Measurements from ENCODE around the gene MIS18A.
"Not testable (repeated sequence)": the region's sequence is repeated elsewhere in the genome, so short reads cannot be mapped to it uniquely, and the experiment has no call there.

MIS18A gene, protein sequence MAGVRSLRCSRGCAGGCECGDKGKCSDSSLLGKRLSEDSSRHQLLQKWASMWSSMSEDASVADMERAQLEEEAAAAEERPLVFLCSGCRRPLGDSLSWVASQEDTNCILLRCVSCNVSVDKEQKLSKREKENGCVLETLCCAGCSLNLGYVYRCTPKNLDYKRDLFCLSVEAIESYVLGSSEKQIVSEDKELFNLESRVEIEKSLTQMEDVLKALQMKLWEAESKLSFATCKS

DNA sequence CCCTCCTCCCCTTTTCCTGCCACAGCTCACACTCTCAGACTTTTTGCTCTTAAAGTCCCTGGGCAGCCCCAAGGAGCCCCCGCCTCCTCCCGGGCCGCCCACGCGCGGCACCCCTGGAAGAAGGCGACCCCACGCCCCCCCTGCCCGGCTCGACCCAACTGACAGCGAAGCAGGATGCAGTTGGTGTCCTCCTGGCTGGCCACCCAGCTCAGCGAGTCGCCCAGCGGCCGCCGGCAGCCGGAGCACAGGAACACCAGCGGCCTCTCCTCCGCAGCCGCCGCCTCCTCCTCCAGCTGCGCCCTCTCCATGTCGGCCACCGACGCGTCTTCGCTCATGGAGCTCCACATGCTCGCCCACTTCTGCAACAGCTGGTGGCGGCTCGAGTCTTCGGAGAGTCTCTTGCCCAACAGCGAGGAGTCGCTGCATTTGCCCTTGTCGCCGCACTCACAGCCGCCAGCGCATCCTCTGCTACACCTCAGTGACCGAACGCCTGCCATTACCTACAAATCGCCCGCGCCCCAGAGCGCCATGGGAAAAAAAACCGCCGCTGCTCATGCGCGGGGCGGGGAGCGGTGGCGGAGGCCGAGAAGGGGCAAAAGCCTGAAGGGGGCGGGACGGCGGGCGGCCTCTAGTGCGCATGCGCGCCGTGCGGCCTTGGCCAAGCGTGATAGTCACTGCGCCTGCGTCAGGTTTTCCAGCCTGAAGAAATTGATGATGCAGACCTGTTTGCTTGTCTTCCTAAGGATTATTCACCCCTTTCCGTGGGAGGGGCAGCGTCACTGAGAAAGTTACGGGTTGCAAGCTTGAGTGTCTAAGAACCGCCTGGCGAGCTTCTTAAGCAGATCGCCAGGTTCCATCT is at the start of gene MIS18A:
Gene MIS18A (minus strand): TSS at position 532 of the 859 bp plus-strand sequence. CDS start 35 bp downstream, at position 497.
- DNase-seq (ENCODE audit: low read depth) = peak; percentile 96

DNA sequence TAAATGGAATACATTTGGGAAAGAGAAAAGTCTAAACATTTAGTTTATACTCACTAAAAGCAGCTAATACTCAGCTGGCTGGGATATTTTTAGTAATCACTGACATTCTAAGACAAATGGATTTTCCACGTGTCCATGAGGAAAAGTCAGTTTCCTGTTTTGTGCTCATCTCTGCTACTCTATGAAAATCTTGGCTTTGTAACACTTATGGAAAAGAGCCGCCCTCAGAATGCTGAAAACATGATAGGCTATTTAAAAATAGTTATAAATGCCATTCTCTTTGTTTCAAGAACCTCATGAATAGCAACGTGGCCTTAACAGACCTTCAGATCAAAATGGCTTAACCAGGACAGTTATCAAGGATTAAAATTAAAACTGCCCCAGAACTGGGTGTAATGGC is 49.7 kb upstream of the MIS18A start:
- DNase-seq (ENCODE audit: low read depth) = no peak

DNA sequence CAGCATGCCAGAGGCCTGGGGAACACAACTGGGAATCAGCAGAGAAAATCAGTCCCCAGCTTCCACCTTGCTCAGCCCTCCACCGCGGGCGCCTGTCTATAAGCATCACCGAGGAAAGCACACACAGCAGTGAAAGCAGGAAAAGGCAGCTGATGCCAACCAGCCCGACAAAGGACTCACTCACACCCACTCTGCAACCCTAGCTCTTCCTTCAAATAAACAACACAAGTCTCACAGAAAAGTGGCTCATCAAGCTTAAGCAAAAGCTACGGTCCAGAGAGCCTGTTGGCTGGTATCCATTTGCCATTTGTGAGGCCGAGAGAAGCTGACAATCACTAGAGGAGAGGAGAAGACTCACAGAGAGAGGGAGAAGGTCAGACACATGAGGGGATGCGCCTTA is 46.9 kb upstream of the MIS18A start:
- no peak for DNase-seq (ENCODE audit: low read depth)

DNA sequence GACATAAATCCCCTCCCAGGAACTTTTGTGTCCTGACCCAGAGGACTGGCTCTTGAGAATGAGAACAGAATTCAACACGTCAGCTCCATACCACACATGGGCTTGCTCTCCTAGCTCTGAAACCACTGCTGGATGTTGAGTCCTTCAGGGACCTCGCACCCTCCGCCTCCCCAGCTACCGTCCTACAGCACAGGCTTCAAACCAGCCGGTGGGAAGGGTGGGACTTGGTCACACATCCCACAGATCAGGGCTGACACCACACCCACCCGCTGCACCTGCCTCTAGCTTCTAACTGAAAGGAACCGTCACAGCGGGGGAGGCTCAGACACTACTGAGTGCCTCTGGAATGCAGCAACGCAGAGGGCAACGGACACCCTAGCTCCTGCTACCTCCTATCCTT is 43.8 kb upstream of the MIS18A start:
- DNase-seq (ENCODE audit: low read depth) = no peak

DNA sequence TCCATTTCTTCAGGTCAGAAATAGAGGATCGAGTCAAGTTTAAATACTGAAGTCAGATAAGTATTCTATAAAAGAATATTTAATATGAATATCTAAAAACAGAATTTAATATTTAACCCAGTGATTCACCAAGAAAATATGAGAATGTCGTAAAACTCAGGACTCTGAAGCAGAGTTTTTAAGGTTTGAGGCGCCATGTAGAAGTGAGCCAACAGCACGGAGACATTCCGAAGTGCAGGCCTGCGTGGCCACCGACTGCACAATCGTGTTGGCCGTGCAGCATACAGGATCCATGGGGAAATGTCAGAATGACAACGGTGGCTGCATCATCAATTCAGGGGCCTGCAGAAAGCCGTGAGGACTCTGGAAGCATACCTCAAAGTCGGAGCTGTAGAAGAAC is 43.3 kb upstream of the MIS18A start:
- no peak for DNase-seq (ENCODE audit: low read depth)

DNA sequence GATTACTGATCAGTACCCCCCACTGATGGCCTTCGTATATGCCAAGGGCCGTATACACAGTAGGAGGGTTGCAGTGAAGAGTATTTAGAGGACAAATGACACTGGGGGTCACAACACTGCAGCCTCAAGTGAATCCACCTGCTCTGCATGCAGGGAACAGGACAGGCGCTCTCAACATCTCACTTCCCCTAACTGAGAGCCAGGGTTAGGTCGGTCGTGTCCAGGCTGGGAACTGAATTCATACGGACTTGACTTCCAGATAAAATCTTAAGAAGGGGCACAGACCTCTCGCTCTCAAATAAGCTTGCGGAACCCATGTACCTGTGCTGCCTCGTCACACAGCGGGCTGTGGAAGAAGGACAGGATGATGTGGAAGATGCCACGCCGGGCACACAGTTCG is 42.6 kb upstream of the MIS18A start:
- no peak for DNase-seq (ENCODE audit: low read depth)

DNA sequence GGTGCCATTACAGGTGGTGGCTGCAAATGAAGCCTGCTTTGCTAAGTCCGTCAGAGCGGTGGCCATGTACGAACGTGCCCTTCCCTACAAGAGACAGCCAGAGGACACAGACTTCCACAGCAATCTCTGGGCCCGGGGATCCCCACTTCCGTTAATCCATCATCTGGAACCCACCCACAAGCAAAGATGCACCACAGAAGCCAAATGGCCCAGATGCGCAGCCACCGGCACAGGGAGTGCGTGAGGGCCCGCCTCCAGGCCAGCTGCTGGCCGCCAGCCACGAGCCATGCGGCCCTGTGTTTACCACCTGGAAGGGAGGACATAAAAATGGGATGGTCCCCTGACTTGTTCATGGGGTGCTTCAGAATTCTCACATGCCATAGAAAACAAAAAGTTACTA is 41.9 kb upstream of the MIS18A start:
- DNase-seq (ENCODE audit: low read depth) = no peak

DNA sequence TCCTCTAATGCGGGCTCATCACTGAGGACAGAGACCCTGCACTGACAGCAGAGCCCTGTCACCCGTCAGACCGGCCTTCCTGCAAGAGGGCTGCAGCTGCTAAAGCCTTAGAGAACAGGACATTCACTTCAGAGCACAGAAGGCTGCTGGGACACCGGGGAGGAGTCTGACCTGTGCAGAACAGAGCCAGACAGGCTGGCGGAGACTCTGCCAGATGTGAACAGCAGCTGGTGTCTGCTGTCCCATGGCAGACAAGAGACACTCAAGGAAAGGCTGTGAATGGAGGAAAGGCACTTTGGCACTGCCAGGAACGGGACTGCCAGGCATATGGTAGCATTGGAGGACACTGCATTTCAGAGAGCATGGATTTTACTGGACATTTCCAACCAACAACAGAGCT is 41.2 kb upstream of the MIS18A start:
- no peak for DNase-seq (ENCODE audit: low read depth)

DNA sequence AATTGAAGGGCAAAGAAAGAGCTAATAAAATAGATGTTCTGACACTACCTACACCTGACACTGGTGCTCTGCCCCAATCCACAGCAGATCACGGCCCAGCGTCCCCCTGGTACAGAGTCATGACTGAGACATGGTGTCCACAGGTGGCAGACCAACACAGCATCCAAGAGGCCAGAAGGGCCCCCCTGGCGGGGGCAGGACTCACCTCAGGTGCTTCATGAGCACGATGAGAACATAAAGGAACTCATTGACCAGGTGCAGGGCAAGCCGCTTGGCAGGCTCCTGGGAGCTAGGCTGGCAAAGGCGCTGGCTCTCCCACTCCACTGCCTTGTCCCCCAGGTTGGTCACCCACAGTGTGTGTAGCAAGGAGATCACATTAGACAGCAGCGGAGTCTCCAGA is 40.2 kb upstream of the MIS18A start:
- no peak for DNase-seq (ENCODE audit: low read depth)

DNA sequence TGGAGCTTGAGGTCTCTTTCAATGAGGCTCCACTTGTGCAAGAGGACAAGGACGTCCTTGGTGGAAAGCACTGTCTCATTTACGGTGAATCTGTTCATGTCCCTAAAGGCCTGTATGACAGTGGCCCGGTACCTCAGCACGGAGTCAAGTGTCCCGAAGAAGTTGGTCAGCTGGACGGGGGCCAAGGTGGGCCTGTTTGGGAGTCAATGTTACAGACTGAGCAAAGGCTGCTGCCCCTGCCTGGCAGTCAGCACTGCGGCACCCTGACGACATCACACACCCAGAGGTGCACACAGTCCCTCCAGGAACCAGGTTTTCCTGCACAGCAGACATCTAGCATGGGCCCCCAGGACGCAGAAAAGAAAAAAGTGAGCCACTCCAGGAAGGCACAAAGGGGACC is 38.9 kb upstream of the MIS18A start:
- DNase-seq (ENCODE audit: low read depth) = no peak

DNA sequence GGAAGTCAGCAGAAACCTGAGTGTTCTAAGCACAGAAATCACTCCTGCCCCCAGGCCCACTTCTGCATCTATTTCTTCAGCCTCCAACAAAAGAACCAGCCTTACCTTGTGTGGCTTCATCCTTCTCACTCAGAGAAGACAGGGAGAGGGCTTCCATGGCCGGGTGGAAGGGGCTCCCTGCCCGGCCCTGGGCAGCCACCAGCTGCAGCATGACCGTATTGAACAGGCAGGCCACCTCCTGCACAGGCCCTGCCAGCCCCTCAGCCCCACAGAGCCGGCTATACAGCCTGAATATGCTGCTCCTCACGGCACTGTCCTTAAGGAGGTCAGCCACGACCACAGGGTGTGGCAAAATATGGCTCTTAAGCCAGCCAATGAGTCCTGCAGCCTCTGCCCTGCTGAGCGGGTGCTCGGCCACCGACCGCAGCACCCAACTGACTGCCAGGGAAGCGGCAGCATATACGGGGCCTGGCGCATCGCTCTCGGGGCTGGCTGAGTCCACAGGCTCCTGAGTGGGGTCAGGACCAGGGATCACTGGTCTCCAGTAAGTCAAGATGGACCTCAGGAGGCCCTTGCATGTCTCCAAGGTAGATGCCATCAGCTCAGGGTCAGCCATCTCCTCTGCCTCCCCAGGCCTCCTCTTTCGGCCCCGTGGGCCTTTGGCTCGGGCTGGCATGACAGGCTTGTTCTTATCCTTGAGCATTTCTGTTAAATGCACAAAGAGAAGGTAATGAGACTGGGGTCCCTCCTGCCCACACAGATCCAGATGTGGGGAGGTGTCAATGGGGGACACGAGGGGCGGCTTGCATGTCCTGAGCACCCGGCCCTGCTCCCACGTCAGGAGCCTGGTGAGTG is 37.7 kb upstream of the MIS18A start:
- DNase-seq (ENCODE audit: low read depth) = no peak

DNA sequence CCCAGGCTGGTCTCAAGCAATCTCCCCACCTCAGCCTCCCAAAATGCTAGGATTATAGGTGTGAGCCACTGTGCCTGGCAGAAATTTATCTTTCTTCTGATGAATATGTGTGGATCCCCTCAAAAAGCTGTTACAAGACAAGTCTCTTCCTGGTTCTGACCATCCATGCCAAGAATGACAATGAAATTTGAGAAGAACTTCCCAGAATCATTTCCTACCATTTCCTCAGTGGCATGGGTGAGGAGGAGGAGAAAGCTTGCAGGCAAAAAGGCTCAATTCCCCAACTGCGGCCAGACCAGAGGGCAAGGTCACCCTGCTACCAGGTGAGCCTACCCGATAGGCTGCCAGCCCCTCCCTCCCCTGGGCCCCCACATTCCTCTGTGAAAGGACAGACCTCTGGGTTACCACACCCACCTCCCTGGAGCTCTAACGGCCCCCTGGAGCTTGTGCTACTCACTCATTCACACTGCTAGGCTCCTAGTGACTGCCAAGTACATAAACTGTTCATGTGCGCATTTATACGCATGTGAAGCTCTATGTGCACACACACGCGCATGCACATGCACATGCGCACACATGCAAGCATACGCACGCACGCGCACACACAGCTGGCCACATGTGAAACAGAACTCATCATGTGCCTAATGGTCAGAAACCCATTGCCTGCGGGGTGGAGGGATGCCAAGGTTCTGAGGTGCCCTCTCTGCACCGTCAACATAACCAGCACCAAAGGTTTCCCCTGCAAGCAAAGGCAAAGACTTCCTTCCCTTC is 36.8 kb upstream of the MIS18A start:
- DNase-seq (ENCODE audit: low read depth) = no peak

DNA sequence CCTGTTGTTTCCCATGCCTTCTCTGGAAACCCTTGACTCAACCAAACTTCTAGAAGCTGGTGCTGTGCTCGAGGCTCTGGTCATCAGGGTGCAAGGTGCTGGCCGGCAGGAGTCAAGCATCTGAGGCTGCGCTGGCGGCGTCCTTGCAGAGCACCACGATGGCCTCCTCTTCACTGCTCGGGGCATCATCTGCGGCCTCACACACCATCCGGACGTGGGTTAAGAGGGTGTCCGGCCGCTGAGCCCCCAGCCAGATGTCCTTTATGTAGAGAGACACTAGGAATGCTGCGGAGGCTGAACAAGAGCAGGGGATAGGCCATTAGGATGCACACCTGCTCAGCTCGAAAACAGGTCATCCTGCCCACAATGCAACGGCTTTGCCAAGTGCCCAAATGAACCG is 36.0 kb upstream of the MIS18A start:
- no peak for DNase-seq (ENCODE audit: low read depth)

DNA sequence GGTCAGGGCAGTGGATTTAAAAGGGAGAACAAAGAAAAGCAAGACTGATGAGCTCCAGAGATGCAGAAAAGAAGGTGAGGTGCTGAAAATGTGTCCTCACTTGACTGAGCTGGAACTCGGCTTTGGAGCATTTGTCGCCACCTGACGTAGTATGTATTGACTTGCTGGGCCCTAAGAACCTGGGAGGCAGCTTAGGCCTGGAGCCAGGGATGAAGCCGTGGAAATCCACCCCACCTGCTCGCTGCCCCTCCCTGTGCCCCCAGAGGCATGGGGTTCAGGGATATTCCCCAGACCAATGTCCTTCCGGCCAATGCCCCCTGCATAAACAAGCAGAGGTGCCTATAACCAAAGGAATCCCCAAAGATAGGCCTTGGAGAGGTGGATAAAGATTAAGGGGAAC is 34.1 kb upstream of the MIS18A start:
- DNase-seq (ENCODE audit: low read depth) = no peak

DNA sequence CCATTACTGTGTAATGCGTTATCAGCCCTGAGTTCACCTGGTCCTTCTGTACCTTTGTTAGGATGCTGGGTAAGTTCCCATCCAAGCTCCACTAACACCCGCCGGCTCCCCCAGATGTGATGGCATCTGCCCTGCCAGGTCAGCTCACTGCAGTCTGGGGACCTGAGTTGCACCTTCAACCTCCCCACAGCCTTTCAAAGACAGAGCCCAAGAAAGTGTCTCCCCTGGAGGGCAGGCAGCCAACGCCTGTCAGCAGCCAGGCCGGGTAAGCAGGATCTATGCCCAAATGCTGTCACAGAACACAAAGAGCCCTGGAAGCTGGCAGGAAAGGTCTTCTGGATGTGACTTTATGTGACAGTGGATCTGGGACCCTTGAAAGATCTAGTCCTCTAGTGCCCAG is 33.5 kb upstream of the MIS18A start:
- DNase-seq (ENCODE audit: low read depth) = no peak

DNA sequence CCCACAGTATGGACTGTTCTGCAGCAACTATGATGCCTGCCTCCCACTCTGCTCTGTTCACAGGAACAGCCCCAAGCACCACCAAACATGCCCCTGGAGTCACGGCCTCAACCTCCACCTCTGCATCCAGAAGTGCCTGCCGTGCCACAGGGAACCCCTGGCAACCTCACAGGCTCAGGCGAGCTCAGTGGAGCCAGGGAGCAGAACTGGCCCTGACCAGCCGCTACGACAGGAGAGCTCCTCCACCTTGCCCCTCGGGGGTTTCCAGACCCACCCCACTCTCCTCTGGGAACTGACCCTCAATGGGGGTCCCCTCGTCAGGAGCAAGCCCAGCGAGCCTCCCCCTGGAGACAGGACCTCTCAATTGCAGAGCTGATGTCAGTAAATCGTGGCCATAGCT is 32.8 kb upstream of the MIS18A start:
- DNase-seq (ENCODE audit: low read depth) = no peak

DNA sequence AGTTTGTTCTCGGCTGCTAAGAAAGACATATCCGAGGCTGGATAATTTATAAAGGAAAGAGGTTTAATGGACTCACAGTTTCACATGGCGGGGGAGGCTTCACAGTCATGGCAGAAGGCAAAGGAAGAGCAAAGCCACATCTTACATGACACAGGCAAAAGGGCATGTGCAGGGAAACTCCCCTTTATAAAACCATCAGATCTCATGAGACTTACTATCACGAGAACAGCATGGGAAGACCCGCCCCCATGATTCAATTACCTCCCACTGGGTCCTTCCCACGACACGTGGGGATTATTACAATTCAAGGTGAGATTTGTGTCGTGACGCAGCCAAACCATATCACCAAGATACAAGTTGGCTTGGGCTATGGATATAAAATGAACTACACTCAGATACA is 32.1 kb upstream of the MIS18A start:
- DNase-seq (ENCODE audit: low read depth) = not testable (repeated sequence)

DNA sequence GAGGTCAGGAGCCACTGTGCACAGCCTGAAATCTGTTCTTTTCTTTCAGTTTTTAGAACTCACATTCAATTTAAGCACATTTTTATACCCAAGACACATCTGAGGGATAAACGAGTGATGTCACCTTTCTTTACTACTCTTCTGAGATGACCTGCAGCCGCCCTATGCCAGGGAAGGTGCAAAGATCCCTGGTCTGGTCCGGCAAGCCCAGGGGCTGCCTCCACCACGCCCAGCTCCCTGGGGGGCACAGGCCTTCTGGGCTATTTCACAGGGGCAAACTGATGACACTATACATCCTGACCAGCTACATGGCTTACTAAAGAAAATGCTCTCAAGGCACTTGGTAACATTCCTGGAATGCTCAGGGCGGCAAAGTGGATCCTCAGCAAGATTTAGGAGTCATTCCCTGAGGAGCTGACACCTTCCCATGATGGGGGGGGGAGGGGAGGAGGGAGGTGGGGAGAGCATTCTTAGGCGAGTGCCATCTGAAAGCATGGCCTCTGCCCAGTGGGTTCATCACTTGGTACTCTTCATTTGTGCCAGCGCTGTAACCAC is 31.1 kb upstream of the MIS18A start:
- no peak for DNase-seq (ENCODE audit: low read depth)

DNA sequence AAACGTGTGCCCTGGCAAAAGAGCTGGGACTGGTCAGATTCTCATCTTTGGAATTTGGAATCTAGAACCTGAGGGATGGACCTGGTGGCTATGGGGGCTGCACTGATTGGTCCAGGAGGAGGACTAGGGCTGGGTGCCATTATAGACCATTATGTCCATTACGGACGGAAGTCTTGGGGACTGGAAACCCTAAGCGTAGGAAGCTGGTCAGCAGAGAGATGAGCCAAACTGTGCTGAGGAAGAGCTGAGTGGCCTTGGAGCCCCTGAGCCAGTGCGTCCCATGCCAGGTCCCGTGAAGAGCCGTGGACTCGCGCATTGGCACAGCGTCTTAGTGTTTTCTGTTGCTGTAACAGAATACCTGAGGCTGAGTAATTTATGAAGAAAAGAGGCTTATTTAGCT is 29.8 kb upstream of the MIS18A start:
- no peak for DNase-seq (ENCODE audit: low read depth)

DNA sequence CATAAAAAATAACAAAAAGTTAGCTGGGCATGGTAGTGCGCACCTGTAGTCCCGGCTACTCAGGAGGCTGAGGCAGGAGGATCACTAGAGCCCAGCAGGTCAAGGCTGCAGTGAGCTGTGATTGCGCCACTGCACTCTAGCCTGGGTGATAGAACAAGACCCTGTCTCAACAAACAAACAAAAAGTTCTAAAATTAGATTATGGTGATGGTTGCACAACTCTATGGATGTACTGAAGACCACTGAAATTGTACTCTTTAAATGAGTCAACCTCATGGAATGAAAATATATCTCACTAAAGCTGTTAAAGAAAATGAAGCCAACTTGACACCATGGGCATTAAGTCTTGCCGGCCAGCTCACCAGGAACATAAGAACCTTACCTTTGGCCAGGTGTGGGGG is 28.9 kb upstream of the MIS18A start:
- no peak for DNase-seq (ENCODE audit: low read depth)

DNA sequence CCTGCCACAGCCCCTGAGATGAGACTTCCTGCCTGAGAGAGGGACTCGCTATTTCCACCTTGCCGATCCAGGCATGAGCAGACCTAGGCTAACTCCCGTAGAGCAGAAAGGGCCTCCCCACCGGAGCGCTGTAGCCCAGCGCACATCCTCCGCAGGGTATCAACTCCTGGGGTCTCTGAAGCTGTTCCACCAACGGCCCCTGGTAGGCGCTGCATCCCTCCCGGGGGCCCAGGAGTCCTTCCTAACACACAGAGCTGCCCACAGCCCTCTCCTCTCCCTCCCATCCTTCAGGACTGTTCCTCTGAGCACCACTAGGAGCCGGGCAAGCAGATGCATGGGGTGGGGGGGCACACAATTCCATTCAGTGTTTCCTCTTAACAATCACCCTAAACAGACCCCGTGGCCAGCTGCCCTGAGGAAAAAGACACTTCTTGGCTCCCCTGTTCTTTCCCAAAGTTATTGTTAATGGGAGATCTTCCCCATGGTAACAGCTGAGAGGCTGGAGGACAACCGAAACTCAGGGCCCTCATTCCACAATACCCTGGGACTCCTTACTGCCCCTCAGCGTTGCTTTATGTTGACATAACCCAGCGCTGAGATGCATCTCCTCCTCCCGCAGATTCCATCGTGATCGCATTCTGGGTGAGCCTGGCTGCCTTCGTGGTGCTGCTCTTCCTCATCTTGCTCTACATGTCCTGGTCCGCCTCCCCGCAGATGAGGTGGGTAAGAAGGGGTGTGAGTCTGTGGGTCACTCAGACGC is 27.4 kb upstream of the MIS18A start:
- DNase-seq (ENCODE audit: low read depth) = no peak

All from activated T-helper 1 cell treated with Interleukin-2 at 50 U/mL for 16 hours (primary cell).